Raji (cell line): ENCODE data around the gene PCDHGA1.

Experiments
- POLR2A ChIP-seq: IDR thresholded peaks from 2 replicates; pipeline ENCODE4 v1.6.1; 2011; ENCODE audit warnings: low read depth, low read length, control low read depth; ENCODE audit not compliant: insufficient read depth

Gene PCDHGA1

GRCh38 chr5:141519605-141520565 lies 189.6 kb downstream of the PCDHGA1 start:
- TF ChIP-seq POLR2A = no peak

GRCh38 chr5:141521244-141521781 lies 191.0 kb downstream of the PCDHGA1 start:
- no peak for TF ChIP-seq POLR2A

GRCh38 chr5:141522301-141522700 lies 192.0 kb downstream of the PCDHGA1 start:
- TF ChIP-seq POLR2A = no peak

GRCh38 chr5:141523991-141524390 lies 193.7 kb downstream of the PCDHGA1 start:
- TF ChIP-seq POLR2A = no peak

- TF ChIP-seq POLR2A = no peak
Observed at GRCh38 chr5:141524604-141525597, 194.6 kb downstream of the PCDHGA1 start.

- no peak for TF ChIP-seq POLR2A
Observed at GRCh38 chr5:141525653-141526052, 195.3 kb downstream of the PCDHGA1 start.

- no peak for TF ChIP-seq POLR2A
Observed at GRCh38 chr5:141527426-141527825, 197.1 kb downstream of the PCDHGA1 start.

- no peak for TF ChIP-seq POLR2A
Observed at GRCh38 chr5:141528291-141528984, 198.1 kb downstream of the PCDHGA1 start.

GRCh38 chr5:141529002-141529401 lies 198.7 kb downstream of the PCDHGA1 start:
- no peak for TF ChIP-seq POLR2A

- TF ChIP-seq POLR2A = no peak
Observed at GRCh38 chr5:141529873-141530272, 199.6 kb downstream of the PCDHGA1 start.

GRCh38 chr5:141532726-141533125 lies 202.4 kb downstream of the PCDHGA1 start:
- TF ChIP-seq POLR2A = no peak

- no peak for TF ChIP-seq POLR2A
Observed at GRCh38 chr5:141533897-141534296, 203.6 kb downstream of the PCDHGA1 start.

GRCh38 chr5:141534492-141535213 lies 204.3 kb downstream of the PCDHGA1 start:
- no peak for TF ChIP-seq POLR2A

GRCh38 chr5:141543053-141543452 lies 212.7 kb downstream of the PCDHGA1 start:
- no peak for TF ChIP-seq POLR2A
